K562 (cell line): ENCODE measurements around the gene ALOXE3. TPM values are rescaled to one million over a fixed set of nuclear protein-coding genes. Genes with fewer than 3 reads are reported as not detected.
A peak's percentile ranks its signal among the peaks of the same experiment; 100 is the strongest.

ENCODE experiments used
- CEBPB ChIP-seq: fragments of 450-650 bp; IDR thresholded peaks from 2 replicates; pipeline ENCODE4 v1.6.1; 2016; ENCODE audit warnings: missing genetic modification characterization, missing compliant biosample characterization
- COPS2 ChIP-seq: fragments of 450-650 bp; conservative IDR thresholded peaks from 2 replicates; pipeline ENCODE4 v1.6.1; 2016; ENCODE audit warnings: mild to moderate bottlenecking, moderate library complexity
- EWSR1 ChIP-seq: fragments of 450-650 bp; IDR thresholded peaks from 2 replicates; pipeline ENCODE4 v1.6.1; 2018; ENCODE audit warnings: borderline replicate concordance, mild to moderate bottlenecking, low read depth, moderate library complexity; ENCODE audit not compliant: partially characterized antibody
- FOXJ2 ChIP-seq: fragments of 200-800 bp; sonication (Bioruptor generic); IDR thresholded peaks from 2 replicates; pipeline ENCODE4 v1.6.1; 2016; ENCODE audit warnings: missing genetic modification characterization, missing compliant biosample characterization
- HLTF ChIP-seq: fragments of 450-650 bp; IDR thresholded peaks from 2 replicates; pipeline ENCODE4 v1.6.1; 2016
- HNRNPK ChIP-seq: fragments of 200-400 bp; formaldehyde crosslinking; IDR thresholded peaks from one replicate; pipeline ENCODE4 v1.6.1; 2018; ENCODE audit warnings: mild to moderate bottlenecking, low read depth, low read length; ENCODE audit not compliant: poor library complexity, severe bottlenecking
- JUND ChIP-seq, 2 experiments: IDR thresholded peaks; 2 replicates in 1 of 2; 3 replicates in 1 of 2; pipeline ENCODE4 v1.6.1; 2011; ENCODE audit warnings: borderline replicate concordance in 2 of 2, low read depth in 2 of 2, low read length in 2 of 2, improper control_type of control experiment in 1 of 2, missing biosample characterization in 1 of 2, missing genetic modification characterization in 1 of 2, missing genetic modification reagents in 1 of 2
- KAT7 ChIP-seq: sonication (generic); formaldehyde crosslinking; IDR thresholded peaks from 2 replicates; pipeline ENCODE4 v1.8.0; 2022; ENCODE audit warnings: missing genetic modification reagents, mild to moderate bottlenecking, borderline replicate concordance
- NFIC ChIP-seq: fragments of 450-650 bp; IDR thresholded peaks from 2 replicates; pipeline ENCODE4 v1.6.1; 2017; ENCODE audit warnings: mild to moderate bottlenecking, inconsistent platforms
- NR4A1 ChIP-seq, 2 experiments: fragments of 250-450 bp in 1 of 2; fragments of 450-650 bp in 1 of 2; sonication (Bioruptor Pico) in 1 of 2; IDR thresholded peaks; 2 replicates each; pipeline versions ENCODE4 v1.4.0 to v1.6.1; 2016 to 2020; ENCODE audit warnings: mild to moderate bottlenecking in 2 of 2, missing compliant biosample characterization in 1 of 2, missing genetic modification characterization in 1 of 2, moderate library complexity in 1 of 2
- PKNOX1 ChIP-seq: fragments of 450-650 bp; IDR thresholded peaks from 2 replicates; pipeline ENCODE4 v1.6.1; 2016
- SUPT5H ChIP-seq: fragments of 450-650 bp; IDR thresholded peaks from 2 replicates; pipeline ENCODE4 v1.6.1; 2016
- TEAD1 ChIP-seq, 2 experiments: fragments of 450-650 bp in 1 of 2; sonication (generic) in 1 of 2; formaldehyde crosslinking; IDR thresholded peaks; 2 replicates each; pipeline versions ENCODE4 v1.4.0 to v1.8.0; 2020 to 2022; ENCODE audit warnings: mild to moderate bottlenecking in 2 of 2, missing genetic modification reagents in 1 of 2
- ZBTB5 ChIP-seq: fragments of 450-650 bp; IDR thresholded peaks from 2 replicates; pipeline ENCODE4 v1.6.1; 2017; ENCODE audit warnings: antibody characterized with exemption
- ZNF124 ChIP-seq: sonication (generic); formaldehyde crosslinking; IDR thresholded peaks from 2 replicates; pipeline ENCODE4 v1.8.1; 2022; ENCODE audit warnings: missing genetic modification reagents
- ZSCAN32 ChIP-seq: fragments of 450-650 bp; formaldehyde crosslinking; IDR thresholded peaks from 2 replicates; pipeline ENCODE4 v1.4.0; 2020; ENCODE audit warnings: mild to moderate bottlenecking, moderate library complexity
- polyA plus RNA-seq, 8 experiments: library from polyadenylated mRNA; depleted of rRNA in 4 of 8; stranded (reverse) in 5 of 8; unstranded in 3 of 8; fragments of >200 nt; fragmentation: Nextera tagmentation in 2 of 8; fragmentation: Illumina TruSeq in 1 of 8; extraction: Ambion mirVana in 2 of 8; extraction: Trizol in 1 of 8; gene quantifications; 2 replicates each; pipeline versions ENCODE4 v1.2.1 to v1.2.3, GENCODE V29; 2011 to 2014; ENCODE audit warnings: inconsistent platforms in 1 of 8, missing spikeins in 1 of 8
- total RNA-seq, 7 experiments: library from RNA; depleted of rRNA in 6 of 7; stranded (reverse); fragments of >200 nt in 6 of 7; fragmentation: Illumina TruSeq in 2 of 7; extraction: Trizol in 2 of 7; gene quantifications; 2 replicates each; pipeline versions ENCODE4 v1.2.1 to v1.2.3, GENCODE V29; 2011 to 2021; ENCODE audit warnings: low replicate concordance in 1 of 7
- TF ChIP-seq, protein P1 (sequence below): fragments of 450-650 bp; IDR thresholded peaks from 2 replicates; pipeline ENCODE4 v1.6.1; 2016; ENCODE audit warnings: antibody characterized with exemption
- TF ChIP-seq, protein P2 (sequence below): fragments of 450-650 bp; IDR thresholded peaks from 2 replicates; pipeline ENCODE4 v1.6.1; 2016; ENCODE audit warnings: borderline replicate concordance
- TF ChIP-seq, protein P3 (sequence below): fragments of 450-650 bp; formaldehyde crosslinking; IDR thresholded peaks from 2 replicates; pipeline ENCODE4 v1.4.0; 2020; ENCODE audit warnings: mild to moderate bottlenecking, moderate library complexity

Gene ALOXE3
- total and polyA plus RNA-seq, 9 of the 15 experiments (the other 6 are each of a cell fraction or from before 2014, with no cell fraction given) = 0.04 TPM; not detected in 8

DNA sequence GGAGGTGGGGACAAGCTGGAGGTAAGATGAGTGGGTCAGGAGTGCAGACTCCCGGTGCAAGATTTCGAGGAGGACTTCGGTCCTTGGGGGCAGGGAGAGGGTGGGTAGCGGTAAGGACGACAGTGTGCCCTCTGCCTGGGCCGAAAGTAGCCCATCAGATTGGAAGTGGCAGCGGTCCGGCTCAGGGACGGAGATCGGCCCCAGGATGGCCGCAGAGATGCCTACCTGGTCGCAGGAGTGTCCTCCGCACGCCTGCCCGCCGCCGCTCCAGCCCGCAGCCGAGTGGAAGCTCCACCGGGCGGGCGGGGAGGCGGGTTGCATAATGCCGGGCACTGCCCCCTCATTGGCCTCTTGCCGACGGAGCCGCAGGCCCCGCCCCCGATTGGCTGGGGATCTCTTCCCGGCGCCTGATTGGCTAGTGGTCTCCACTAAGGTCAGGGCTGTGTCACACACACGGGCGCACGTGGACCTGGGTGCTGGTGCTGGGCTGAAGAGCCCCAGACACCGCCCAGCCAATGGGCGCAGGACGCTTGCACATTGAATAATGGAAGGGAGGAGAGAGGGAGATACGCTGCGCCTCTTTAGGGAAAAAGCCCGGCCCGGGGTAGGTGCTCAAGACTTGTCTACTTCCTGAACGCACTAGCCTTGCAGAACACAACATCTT lies 33.9 kb upstream of the ALOXE3 start, which contains the start of gene PER1 (continued):
- TF ChIP-seq, protein P1, sequence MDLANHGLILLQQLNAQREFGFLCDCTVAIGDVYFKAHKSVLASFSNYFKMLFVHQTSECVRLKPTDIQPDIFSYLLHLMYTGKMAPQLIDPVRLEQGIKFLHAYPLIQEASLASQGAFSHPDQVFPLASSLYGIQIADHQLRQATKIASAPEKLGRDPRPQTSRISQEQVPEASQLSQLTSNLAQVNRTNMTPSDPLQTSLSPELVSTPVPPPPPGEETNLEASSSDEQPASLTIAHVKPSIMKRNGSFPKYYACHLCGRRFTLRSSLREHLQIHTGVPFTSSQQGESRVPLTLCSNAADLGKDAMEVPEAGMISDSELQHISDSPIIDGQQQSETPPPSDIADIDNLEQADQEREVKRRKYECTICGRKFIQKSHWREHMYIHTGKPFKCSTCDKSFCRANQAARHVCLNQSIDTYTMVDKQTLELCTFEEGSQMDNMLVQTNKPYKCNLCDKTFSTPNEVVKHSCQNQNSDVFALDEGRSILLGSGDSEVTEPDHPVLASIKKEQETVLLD = no peak
- TF ChIP-seq TEAD1 (CRISPR knock-in tag; IDR thresholded peaks at IDR 0.05) (no peak), ZSCAN32 (CRISPR knock-in tag) (no peak), NR4A1 (CRISPR knock-in tag; IDR thresholded peaks at IDR 0.05) (no peak), NR4A1 (tag; IDR thresholded peaks at IDR 0.05) (no peak), CEBPB (tag) (peak; percentile 98), PKNOX1 (0 out of 2 replicates have a peak, but pooled peaks have one; percentile 9), JUND (IDR thresholded peaks at IDR 0.05; ENCODE audit: borderline replicate concordance, low read depth, low read length) (0 out of 2 replicates have a peak, but pooled peaks have one; percentile 18), JUND (tag; IDR thresholded peaks at IDR 0.05; ENCODE audit: borderline replicate concordance, low read depth, low read length) (no peak; the same call in 2 of the 3 replicates), NFIC (peak; percentile 81), COPS2 (no peak), KAT7 (CRISPR knock-in tag) (no peak), SUPT5H (0 out of 2 replicates have a peak, but pooled peaks have one; percentile 53), EWSR1 (no peak), HNRNPK (no peak), ZBTB5 (0 out of 2 replicates have a peak, but pooled peaks have one; percentile 49), HLTF (no peak), FOXJ2 (tag) (no peak), ZNF124 (CRISPR knock-in tag) (no peak)
- TF ChIP-seq, protein P2, sequence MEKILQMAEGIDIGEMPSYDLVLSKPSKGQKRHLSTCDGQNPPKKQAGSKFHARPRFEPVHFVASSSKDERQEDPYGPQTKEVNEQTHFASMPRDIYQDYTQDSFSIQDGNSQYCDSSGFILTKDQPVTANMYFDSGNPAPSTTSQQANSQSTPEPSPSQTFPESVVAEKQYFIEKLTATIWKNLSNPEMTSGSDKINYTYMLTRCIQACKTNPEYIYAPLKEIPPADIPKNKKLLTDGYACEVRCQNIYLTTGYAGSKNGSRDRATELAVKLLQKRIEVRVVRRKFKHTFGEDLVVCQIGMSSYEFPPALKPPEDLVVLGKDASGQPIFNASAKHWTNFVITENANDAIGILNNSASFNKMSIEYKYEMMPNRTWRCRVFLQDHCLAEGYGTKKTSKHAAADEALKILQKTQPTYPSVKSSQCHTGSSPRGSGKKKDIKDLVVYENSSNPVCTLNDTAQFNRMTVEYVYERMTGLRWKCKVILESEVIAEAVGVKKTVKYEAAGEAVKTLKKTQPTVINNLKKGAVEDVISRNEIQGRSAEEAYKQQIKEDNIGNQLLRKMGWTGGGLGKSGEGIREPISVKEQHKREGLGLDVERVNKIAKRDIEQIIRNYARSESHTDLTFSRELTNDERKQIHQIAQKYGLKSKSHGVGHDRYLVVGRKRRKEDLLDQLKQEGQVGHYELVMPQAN = no peak; the same call in 1 of the 2 replicates
- TF ChIP-seq, protein P3, sequence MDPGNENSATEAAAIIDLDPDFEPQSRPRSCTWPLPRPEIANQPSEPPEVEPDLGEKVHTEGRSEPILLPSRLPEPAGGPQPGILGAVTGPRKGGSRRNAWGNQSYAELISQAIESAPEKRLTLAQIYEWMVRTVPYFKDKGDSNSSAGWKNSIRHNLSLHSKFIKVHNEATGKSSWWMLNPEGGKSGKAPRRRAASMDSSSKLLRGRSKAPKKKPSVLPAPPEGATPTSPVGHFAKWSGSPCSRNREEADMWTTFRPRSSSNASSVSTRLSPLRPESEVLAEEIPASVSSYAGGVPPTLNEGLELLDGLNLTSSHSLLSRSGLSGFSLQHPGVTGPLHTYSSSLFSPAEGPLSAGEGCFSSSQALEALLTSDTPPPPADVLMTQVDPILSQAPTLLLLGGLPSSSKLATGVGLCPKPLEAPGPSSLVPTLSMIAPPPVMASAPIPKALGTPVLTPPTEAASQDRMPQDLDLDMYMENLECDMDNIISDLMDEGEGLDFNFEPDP (CRISPR knock-in tag) = no peak
